ENCODE measurements around the gene SEMA3A. TPM values are rescaled to one million over a fixed set of nuclear protein-coding genes. Genes with fewer than 3 reads are reported as not detected.
A peak's percentile ranks its signal among the peaks of the same experiment; 100 is the strongest.

The SEMA3A gene
- total and polyA plus RNA-seq, 7 donors = 0.23 to 83.8 (median 50.1) TPM

- DNase-seq = no peak
- Histone ChIP-seq H3K27ac (peak overlapping the region in 1 of 4 donors; percentile 26), H3K27me3 (no peaks in the 10 kb centered on the region), H3K4me3 (no peak overlapping the region), H3K4me1 (peaks cover 0 to 38% (median 13%) of the 10 kb centered on the region in 4 donors), H3K9me3 (no peaks in the 10 kb centered on the region), H3K36me3 (no peaks in the 10 kb centered on the region)
- intact Hi-C loops (cut with DNase I) = no loop called here
- TF ChIP-seq EP300 (IDR thresholded peaks at IDR 0.05) (no peak), CTCF (IDR thresholded peaks at IDR 0.05) (no peak), POLR2AphosphoS5 (IDR thresholded peaks at IDR 0.05) (no peak), POLR2A (IDR thresholded peaks at IDR 0.05) (no peak)
These were observed 56.8 kb downstream of the SEMA3A start for GRCh38 chr7:84137812-84138211.

DNA sequence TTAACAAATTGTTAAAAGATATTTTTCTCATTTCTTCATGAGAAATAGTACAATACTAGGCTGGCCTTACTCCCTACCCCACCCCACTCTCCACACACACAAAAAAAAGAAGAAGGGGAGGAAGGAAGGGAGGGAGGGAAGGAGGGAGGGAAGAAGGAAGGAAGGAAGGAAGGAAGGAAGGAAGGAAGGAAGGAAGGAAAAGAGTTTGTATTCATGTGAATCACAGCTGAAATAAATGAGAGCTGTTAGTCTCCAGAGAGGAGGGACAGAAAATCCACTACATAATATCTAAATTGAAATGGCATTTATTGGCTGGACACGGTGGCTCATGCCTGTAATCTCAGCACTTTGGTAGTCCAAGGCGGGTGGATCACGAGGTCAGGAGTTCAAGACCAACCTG, 57.8 kb downstream of the SEMA3A start:
- intact Hi-C loops (cut with DNase I) = no loop called here
- Histone ChIP-seq H3K27me3 (no peaks in the 10 kb centered on the region), H3K9me3 (no peaks in the 10 kb centered on the region), H3K4me3 (no peak overlapping the region), H3K27ac (peak overlapping the region in 1 of 4 donors; percentile 26), H3K36me3 (no peaks in the 10 kb centered on the region), H3K4me1 (peaks cover 0 to 37% (median 13%) of the 10 kb centered on the region in 4 donors)
- no peak for DNase-seq
- WGBS, 2 donors = 93% methylated on average over 3 of the region's 3 CpGs
- TF ChIP-seq EP300 (IDR thresholded peaks at IDR 0.05) (no peak), POLR2A (IDR thresholded peaks at IDR 0.05) (no peak), POLR2AphosphoS5 (IDR thresholded peaks at IDR 0.05) (no peak), CTCF (IDR thresholded peaks at IDR 0.05) (no peak)

DNA sequence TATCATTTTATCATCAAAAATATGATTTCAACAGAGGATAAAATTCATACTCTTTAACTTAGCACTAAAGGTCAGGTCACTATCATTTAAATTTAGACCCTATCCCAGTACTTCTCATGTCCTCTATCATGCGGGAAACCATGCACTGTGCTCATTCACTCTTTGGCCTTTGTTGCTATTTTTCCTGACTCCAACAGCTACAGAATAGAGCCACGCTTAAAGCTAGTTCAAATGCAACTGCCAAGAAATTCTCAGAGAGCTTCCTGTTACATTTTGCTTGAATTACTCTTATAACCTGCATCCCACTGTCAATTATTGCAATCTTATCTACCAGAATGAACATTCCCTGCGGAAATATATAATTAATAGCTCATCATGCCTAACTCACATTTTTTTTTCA, 58.3 kb downstream of the SEMA3A start:
- H3K27ac ChIP-seq = no peak overlapping the region
- H3K4me3 ChIP-seq = no peak overlapping the region
- WGBS, 2 donors = 83 to 85% methylated on average over 3 of the region's 3 CpGs
- intact Hi-C loops (cut with DNase I) = no loop called here
- no peaks in the 10 kb centered on the region for H3K9me3 ChIP-seq
- H3K4me1 ChIP-seq = peaks cover 0 to 37% (median 13%) of the 10 kb centered on the region in 4 donors
- no peaks in the 10 kb centered on the region for H3K27me3 ChIP-seq
- DNase-seq = no peak
- no peaks in the 10 kb centered on the region for H3K36me3 ChIP-seq
- no peak for TF ChIP-seq CTCF (IDR thresholded peaks at IDR 0.05)
- TF ChIP-seq POLR2A (IDR thresholded peaks at IDR 0.05) = no peak
- TF ChIP-seq POLR2AphosphoS5 (IDR thresholded peaks at IDR 0.05) = no peak
- TF ChIP-seq EP300 (IDR thresholded peaks at IDR 0.05) = no peak

DNA sequence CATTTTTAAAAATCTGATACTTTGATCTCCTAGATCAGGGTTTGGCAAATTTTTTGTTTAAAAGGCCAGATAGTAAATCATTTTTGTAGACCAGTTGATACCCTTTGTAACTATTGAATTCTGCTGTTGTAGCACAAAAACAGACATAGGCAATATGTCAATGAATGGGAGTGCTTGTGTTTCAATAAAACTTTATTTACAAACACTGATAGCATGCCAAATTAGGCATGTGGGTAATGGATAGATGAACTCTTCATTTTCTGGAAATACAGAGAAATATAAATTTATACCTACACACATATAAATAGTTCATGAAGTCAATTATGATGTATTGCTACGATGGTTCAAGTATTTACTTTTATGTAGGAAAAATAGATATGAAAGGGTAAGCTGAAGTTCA, 60.4 kb downstream of the SEMA3A start:
- Histone ChIP-seq H3K27me3 (no peaks in the 10 kb centered on the region), H3K4me3 (no peak overlapping the region), H3K4me1 (peaks cover 0 to 21% (median 7%) of the 10 kb centered on the region in 4 donors), H3K27ac (no peak overlapping the region), H3K36me3 (no peaks in the 10 kb centered on the region), H3K9me3 (no peaks in the 10 kb centered on the region)
- 90 to 95% methylated on average over 1 of the region's 1 CpG for WGBS, 2 donors
- intact Hi-C loops (cut with DNase I) = no loop called here
- TF ChIP-seq POLR2AphosphoS5 (IDR thresholded peaks at IDR 0.05) (no peak), POLR2A (IDR thresholded peaks at IDR 0.05) (no peak), EP300 (IDR thresholded peaks at IDR 0.05) (no peak), CTCF (IDR thresholded peaks at IDR 0.05) (no peak)
- DNase-seq = no peak

DNA sequence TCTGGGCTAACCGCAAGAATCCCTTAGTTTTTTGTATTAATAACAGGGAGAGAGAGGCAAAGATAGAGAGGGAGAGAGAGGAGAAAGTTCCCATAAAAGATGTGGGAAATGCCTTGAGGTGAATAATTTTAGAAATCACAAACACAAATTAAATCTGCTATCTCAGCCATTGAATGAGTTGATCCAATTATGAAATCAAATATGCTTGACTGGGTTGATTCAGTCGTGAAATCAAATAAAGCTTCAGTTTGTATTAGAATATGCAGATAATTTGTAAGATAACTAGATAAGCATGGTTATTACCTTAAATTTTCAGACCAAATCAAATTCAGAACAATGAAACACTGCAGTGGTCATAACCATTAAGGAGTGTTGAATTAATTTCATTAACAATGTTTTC, 68.9 kb downstream of the SEMA3A start:
- intact Hi-C loops (cut with DNase I) = no loop called here
- H3K36me3 ChIP-seq = no peaks in the 10 kb centered on the region
- WGBS, 2 donors = 88 to 92% methylated on average over 2 of the region's 2 CpGs
- no peak overlapping the region for H3K27ac ChIP-seq
- TF ChIP-seq EP300 (IDR thresholded peaks at IDR 0.05) (no peak), POLR2A (IDR thresholded peaks at IDR 0.05) (no peak), CTCF (IDR thresholded peaks at IDR 0.05) (no peak), POLR2AphosphoS5 (IDR thresholded peaks at IDR 0.05) (no peak)
- DNase-seq = no peak
- H3K9me3 ChIP-seq = no peaks in the 10 kb centered on the region
- peaks cover 0 to 18% (median 4%) of the 10 kb centered on the region in 4 donors for H3K4me1 ChIP-seq
- H3K27me3 ChIP-seq = no peaks in the 10 kb centered on the region
- no peak overlapping the region for H3K4me3 ChIP-seq

Data from sigmoid colon (tissue), 7 donors.